Measurements from ENCODE around the gene PRMT3.
"Not testable (repeated sequence)": the region's sequence is repeated elsewhere in the genome, so short reads cannot be mapped to it uniquely, and the experiment has no call there.

Gene PRMT3

DNA sequence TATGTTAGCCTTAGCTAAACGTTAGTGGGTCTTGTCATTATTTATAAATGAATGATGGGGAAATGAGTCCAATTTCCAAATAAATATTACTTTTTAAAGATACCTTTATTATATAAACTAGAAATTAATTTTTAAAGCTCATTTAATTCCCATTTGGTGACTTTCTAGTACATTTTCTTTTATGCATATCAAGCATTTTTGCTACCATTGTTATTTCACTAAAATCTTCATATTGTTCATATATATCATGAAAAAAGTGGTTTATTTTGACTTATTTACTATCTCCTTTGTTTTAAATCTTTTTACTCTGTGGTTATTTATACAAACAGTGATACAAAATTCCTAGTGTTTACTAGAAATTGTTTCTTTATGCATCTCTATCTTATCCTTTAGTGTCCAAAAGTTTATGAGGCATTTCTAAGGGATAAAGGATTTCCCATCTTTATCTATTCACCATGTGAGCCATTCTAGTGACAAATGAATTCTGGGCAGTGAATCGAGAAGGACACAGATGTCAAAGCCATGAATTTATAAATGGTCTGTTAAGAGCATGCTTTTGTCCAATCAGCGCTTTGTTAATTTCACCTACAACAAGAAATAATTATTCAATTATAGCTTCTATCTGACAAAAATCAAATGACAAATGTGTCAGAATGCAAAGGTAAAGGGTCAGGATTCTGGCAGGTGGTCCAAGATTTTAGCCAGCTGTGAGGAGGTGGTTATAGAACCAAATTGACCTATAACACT is 70.6 kb downstream of the PRMT3 start:
- DNase-seq (ENCODE audit: low spot score): no peak

DNA sequence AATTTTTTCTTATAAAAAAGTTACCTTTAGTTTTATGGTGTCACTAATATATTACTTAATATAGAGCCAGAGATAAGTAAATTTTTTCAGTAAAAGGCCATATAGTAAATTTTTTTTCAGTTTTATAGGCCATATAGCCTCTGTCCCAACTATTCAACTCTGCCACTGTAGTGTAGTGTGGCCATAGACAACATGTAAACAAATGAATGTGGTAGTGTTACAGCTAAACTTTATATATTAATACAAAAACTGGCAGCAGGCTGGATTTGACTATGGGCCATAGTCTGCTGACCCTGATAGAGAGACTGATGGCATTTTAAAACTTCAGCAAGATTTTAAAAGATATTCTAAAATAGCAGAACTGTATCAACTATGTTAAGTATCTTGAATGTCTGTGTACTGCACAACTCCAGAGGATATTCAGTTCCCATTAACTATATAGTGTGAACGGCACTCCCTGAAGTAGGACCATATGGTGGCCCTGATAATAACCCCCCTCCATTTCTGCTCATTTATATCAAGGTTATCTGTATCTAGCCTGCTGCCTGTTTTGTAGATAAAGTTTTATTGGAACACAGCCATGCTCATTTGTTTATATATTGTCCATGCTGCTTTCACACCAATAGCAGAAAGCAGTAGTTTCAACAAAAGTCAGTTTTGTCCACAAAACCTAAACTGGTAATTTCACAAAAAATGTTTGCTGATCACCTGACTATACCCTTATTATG is 71.6 kb downstream of the PRMT3 start:
- DNase-seq (ENCODE audit: low spot score): no peak

DNA sequence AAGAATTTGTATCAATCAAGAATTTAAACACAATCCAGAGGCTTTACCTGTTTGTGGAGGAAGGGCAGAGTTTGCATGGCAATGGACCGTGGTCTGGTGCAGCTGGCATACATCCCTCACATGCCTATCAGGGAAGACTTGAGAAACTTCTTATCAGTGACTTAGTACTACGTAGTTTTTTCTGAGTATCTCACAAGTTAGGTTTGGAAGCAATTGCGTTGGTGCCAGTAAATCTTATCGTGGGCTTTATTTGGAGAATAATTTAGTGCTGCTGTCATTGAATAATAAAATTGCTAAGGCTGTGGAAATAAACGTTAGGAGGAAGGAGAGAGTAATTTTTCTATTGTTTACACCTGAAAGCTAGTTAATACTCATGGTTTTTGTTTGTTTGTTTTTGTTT is 72.3 kb downstream of the PRMT3 start:
- no peak for DNase-seq (ENCODE audit: low spot score)

DNA sequence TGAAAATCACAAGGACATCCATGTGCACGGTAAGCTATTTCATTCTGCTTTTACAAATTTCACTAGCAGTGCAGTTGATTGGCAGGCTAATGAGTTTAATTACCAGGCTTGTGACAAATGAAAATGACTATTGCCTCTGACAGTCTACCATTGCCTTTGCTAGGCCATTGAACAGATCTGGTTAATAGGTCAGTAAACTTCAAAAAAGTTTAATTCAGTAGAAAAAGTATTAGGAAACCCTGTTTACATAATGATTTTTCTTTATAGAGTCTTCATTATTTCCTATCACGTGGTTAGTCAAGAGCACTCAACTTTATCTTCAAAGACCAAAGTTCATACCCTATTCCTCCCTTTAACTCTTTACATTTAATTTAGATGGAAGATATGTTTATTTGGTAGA is 77.0 kb downstream of the PRMT3 start:
- no peak for DNase-seq (ENCODE audit: low spot score)

DNA sequence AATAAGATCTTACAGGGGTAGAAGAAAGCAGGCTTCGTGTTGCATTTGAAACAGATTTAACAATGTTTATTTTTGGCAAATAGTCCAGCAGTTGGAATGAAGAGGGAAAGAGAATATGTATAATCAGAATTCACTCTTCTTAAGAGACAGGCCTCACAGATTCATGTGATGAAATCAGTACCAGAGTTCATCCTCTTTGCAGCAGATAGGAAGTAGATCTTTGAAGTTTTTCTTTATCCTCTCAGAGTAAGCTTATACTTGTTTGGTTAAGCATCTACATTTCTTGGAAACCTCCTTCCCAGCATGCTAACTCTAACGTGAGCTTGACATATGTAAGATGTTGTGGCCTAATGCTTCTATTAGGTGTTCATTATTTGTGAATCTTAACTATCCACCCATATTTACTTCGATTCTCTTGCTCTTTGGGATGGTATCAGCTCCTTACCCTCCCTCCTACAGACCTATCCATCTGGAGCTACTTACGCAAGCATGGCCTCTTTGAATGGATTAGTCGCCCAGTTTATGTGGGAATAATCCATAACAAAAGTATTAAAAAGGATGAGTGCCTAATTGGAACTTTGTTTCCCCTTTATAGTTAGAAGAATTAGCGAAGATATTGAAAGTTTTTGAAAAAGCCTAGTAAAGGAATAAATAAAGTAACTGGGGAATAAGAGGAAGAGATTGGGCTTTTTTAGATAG is 80.1 kb downstream of the PRMT3 start:
- no peak for DNase-seq (ENCODE audit: low spot score)

DNA sequence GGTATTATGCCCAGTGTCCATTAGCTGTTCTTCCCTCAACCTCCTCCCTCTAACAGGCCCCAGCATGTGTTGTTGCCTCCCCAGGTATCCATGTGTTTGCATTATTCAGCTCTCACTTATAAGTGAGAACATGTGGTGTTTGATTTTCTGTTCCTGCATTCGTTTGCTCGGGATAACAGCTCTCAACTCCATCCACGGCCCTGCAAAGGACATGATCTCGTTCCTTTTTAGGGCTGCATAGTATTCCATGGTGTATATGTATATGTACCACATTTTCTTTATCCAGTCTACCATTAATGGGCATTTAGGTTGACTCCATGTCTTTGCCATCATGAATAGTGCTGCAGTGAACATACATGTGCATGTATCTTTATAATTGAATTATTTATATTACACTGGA is 82.8 kb downstream of the PRMT3 start:
- DNase-seq (ENCODE audit: low spot score): no peak

DNA sequence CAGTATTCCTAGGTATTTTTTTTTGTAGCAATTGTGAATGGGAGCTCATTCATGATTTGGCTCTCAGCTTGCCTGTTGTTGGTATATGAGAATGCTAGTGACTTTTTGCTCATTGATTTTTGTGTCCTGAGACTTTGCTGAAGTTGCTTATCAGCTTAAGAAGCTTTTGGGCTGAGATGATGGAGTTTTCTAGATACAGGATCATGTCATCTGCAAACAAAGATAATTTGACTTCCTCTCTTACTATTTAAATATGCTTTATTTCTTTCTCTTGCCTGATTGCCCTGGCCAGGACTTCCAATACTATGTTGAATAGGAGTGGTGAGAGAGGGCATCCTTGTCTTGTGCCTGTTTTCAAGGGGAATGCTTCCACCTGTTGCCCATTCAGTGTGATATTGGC is 84.4 kb downstream of the PRMT3 start:
- DNase-seq (ENCODE audit: low spot score): not testable (repeated sequence)

DNA sequence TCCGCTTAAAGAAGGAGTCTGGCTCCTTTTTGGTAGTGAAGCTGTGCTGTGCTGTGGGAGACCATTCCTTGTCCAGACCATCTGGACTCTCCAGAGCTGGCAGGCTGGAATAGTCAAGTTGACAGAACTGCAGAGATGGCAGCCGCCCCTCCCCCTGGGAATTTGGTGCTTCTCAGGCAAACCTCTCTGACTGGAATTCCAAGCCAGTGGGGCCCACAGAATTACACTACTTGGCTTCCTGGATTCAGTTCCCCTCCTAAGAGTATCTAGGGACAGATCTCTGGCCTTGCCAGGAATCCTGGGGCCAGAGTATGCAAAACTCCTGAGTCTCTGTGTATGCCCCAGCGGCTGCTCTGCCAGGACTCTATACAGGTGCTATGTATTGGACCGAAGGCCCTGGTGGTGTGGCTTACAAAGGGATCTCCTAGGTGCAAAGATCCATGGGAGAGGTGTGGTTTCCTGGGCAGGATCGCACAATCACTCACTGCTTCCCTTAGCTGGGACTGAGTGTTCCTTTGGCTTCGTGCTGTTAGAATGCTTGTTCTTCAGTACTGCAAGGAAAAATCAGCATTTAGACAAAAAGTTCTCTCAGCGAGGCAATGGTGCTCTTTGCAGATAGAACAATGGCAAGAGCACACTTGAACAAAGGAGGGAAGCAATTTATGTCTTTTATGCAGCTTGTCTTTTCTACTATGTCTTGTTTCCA is 86.8 kb downstream of the PRMT3 start:
- DNase-seq (ENCODE audit: low spot score): no peak

DNA sequence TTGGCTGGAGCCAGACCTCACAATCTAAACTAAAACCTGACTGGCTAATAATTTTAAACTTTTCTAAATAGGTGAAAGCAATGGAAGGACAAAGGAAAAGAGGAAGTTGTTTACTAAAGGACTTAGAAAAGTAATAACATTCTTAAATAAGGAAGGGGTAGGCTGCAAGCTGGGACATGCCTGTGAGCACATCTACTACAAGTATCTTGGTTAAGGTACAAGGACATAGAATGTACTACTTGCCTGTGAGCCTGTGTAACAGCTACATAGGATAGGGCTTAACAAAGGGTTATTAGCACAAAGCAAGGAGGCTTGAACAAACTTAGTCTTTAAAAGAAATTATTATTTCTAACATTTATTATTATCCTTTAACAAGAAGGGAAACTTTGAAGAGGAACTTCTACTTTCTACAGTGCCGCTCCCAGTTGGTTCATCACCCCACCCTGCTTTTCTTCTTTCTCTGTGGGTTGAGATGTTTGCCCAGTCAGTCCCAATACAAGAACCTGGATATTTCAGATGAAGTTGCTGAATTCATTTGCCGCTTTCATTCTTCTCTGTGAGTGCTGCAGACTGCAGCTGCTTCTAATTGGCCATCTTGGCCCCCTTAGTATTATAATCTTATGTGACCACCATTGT is 87.5 kb downstream of the PRMT3 start:
- no peak for DNase-seq (ENCODE audit: low spot score)

DNA sequence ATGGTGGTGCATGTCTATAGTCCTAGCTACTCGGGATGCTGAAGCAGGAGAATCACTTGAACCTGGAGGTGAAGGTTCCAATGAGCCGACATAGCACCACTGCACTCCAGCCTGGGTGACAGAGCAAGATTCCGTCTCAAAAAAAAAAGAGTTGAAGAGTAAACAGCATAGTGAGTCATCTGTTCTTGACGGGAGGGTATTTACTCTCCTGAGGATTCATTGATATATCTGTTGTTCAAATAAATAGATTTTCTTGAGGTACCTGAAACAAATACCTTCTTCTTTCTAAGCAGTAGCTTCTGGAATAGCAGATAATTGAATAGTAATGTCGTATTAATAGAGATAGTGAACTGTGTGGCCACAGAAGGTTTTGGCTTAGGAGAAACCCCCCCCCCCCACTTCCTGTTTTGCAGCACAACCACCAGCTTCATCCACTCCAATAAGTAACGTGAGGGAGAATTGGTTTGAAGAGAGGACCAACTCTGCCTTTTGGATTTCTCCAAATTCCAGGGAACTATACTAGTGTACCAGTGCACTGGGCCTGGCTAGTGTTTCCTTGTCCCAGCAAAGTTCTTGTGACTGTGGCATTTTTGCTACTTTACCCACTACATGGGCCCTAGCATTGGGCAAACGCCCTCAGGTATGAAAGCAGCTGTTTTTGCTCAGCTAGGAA is 90.0 kb downstream of the PRMT3 start:
- DNase-seq (ENCODE audit: low spot score): no peak

DNA sequence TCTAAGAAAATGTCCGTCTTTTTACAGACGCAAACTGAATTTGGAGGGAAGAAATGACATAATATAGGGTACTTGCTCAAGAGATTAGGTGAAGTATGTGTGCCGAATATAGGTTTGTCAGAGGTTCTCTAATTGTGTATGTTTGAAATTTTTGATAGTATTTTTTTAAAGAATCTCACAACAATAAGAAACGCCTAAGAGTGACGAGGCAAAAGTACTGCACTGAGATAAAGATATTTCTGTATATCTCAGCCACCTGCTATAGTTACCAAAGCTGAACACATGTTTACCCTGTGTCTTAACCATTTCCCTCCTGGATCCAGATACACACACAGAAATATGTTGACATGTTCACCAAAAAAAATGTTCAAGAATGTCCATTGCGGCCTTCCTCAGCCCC is 92.0 kb downstream of the PRMT3 start:
- DNase-seq (ENCODE audit: low spot score): no peak

DNA sequence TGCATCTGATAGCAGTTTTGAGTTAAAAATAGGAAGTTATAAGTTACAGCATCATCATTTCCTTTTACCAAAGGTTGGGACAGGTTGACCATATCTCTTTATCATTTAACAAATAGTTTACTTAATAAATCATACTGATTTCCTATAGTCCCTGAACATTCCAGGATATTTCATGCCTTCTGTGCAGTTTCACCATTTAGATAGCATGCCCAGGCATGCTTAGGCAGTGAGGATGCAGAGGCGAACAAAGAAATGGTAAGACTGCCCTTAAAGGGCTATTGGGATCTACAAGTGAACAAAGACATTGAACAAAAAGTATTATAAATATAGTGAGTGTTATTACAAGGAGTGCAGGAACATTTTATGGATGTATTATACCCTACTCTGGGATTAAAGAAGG is 96.4 kb downstream of the PRMT3 start:
- DNase-seq (ENCODE audit: low spot score): no peak

DNA sequence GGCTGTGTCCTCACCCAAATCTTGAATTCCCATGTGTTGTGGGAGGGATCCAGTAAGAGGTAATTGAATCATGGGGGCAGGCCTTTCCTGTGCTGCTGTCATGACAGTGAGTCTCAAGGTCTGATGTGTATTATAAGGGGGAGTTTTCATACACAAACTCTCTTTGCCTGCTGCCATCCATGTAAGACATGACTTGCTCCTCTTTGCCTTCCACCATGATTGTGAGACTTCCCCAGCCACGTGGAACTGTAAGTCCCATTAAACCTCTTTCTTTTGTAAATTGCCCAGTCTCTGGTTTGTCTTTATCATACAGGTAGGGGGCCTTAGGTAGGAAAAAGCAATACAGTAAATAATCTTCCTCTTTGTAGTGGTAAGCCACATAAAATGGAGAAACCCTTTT is 96.9 kb downstream of the PRMT3 start:
- DNase-seq (ENCODE audit: low spot score): not testable (repeated sequence)

DNA sequence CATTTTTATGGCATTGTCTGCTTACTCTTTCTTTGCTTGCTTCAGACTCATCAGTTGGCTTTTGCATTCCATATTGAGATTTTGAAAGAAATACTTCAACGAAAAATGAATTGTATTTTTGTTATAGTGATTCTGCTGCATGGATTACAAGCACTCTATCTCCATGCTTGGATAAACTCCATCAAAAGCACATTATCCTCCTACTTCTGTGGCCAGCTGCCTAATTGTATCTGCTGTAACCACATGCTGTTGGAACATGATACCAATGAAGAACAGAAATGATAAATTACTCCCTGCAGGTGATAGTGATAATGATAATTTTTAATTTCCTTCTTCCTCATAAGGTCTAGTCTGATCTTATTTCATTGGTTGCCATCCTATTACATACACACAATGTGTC is 100.8 kb downstream of the PRMT3 start:
- no peak for DNase-seq (ENCODE audit: low spot score)

DNA sequence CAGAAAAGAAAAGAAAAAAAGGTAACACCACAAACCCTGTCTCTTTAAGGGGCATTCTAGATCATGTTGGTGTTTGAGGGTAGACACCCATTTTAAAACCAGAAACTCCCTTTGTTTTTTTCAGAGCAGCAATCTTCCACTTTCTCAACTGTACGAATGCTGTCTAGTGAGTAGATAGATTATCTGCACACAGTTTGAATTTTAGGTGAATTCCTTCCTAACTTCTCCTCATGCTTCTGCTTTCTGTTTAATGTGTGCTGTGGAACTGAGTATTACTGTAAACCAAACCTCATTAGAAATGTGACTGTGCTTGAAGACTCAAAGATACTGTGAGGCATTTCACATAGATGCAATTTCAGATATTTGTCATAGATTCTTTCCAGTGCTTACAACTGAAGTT is 102.4 kb downstream of the PRMT3 start:
- no peak for DNase-seq (ENCODE audit: low spot score)

DNA sequence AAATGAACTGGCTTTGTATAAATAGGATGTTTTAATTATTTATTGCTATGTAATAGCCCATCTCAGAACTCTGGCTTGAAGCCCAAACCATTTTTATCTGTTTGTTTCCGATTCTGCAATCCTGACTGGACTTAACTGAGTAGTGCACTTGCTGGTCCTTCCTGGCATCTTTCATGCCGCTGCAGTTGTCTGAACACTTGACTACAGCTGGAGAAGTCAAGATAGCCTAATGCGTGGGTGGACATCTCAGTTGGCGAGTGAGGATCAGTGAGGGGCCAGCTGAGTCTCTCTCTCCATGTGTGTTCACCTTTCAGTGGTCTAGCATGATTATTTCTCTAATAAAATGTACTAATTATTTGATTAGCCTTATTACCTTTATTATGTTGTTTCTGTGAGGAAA is 105.8 kb downstream of the PRMT3 start:
- DNase-seq (ENCODE audit: low spot score): no peak

DNA sequence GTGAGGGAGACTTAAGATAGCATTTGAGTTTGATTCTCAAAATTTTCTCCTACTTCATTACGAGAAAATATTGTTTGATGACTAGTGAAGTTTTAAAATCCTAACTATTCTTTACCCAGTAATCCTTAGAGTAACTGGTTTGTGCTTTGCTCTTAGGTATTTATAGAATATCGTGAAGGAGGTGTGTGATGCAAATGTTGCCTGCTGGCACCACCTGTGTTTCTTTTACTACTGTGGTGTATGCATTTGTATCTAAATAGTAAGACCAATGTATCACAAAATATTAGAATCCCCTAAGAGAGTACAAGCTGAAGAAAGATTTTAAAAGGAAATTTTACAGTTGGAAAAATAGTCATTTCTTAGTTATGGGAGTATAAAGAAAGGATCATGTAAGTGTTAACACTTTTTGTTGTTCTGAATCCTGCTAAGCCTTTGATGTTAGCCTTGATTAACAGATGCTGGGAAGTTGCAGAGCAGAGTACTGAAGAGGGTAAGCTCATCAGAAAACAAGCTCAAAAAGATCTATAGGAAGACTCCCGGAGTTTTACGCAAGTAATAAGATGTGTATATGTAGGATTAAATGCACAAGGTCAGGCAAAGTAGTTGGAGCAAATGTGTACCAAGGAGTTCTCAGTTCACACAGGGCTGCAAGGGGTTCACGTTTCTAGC is 109.7 kb downstream of the PRMT3 start:
- no peak for DNase-seq (ENCODE audit: low spot score)

DNA sequence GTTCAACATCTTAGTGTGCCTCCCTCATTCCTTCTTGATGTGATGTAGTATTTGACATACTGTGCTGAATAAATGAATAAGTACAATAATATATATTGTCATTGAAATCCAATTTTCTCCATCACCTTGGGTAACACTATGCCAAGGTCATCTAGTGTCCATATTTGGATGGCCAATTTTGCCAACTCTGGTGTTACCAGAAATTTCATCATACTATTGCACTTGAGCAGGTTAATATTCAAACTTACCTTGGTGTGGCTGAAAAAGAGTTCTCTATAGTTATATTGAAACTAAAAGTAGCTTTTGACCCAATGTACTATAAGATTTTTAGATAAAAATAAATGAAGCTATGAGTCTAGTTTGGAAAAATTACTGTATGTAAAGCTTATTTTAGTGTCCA is 113.7 kb downstream of the PRMT3 start:
- DNase-seq (ENCODE audit: low spot score): peak; percentile 33

DNA sequence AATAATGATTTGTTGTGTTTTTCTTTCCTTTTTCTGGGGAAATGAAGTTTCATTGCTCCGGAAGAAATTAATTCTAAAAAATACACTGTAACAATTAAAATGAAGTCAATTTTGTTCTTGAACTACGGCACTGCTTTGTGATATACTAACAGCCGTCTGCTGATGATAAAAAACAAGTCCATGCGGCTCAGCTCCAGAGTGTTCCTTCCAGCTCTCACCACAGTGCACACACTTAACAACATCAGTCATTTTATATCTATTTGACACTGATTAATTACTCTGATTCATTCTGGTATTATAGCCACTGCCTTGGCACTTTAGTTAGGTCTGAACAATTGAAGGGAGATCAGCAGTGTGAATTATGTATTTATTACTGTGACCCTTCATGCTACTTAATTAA is 114.5 kb downstream of the PRMT3 start:
- DNase-seq (ENCODE audit: low spot score): no peak

DNA sequence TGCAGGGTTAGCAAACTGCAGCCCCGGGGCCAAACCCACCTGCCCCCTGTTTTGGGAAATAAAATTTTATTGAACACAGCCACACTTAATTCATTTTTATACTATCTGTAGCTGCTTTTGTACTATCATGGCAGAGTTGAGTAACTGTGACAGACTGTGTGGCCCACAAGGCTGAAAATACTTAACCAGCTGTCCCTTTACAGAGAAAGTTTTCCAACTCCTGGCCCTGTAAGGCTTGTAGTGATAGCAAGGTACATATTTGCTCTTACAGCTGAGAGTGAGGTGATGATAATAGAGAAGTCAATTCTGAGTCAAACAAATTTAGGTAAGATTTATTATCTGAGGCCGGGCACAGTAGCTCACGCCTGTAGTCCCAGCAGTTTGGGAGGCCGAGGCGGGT is 124.5 kb downstream of the PRMT3 start:
- DNase-seq (ENCODE audit: low spot score): no peak

DNA sequence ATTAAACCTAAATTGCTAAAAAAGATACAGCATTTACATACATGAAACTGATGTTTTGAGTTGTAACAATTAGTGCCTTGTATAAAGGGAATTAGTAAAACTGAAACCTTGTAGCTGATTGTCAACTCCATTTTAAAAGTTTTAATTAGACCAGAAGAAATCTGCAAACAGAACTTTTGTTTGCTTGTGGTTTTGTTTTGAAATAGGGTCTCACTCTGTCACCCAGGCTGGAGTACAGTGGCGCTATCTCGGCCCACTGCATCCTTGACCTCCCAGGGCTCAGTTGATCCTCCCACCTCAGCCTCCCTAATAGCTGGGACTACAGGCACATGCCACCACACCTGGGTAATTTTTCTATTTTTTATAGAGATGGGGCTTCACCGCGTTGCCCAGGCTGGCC is 125.4 kb downstream of the PRMT3 start:
- no peak for DNase-seq (ENCODE audit: low spot score)
